Natural killer cell (primary cell): Measurements from ENCODE around the gene NEIL3. TPM values are rescaled to one million over a fixed set of nuclear protein-coding genes. Genes with fewer than 3 reads are reported as not detected.

Source experiments
- ATAC-seq, 3 donors: fragments of 150-1000 bp in 2 of 3; fragments of 200-7000 bp in 1 of 3; cut with Tn5 transposase; 1 replicate in 1 of 3; 2 replicates in 2 of 3; pipeline ENCODE4 v1.10.0; 2021; ENCODE audit warnings: mild to moderate bottlenecking in 2 of 3, moderate library complexity in 2 of 3
- DNase-seq, 2 donors: peaks; one replicate each; pipeline versions ENCODE4 v3.0.0 to v3.0.0-alpha.2; 2013 to 2021; ENCODE audit warnings: mixed read lengths in 1 of 2
- H3K27ac ChIP-seq: one replicate; pipeline ENCODE4 v1.5.1; 2013; ENCODE audit warnings: mild to moderate bottlenecking, low read length
- H3K27me3 ChIP-seq: one replicate; pipeline ENCODE4 v1.6.1; 2013; ENCODE audit warnings: low read length; ENCODE audit not compliant: control insufficient read depth, insufficient read depth
- H3K36me3 ChIP-seq: one replicate; pipeline ENCODE4 v1.6.1; 2013; ENCODE audit warnings: low read length; ENCODE audit not compliant: control insufficient read depth, insufficient read depth
- H3K4me1 ChIP-seq: one replicate; pipeline ENCODE4 v1.6.1; 2013; ENCODE audit warnings: low read length; ENCODE audit not compliant: control insufficient read depth, insufficient read depth
- H3K4me3 ChIP-seq: one replicate; pipeline ENCODE4 v1.5.1; 2013; ENCODE audit warnings: low read length
- H3K9me3 ChIP-seq: one replicate; pipeline ENCODE4 v1.6.1; 2013; ENCODE audit warnings: low read length; ENCODE audit not compliant: control insufficient read depth, insufficient read depth
- H3K27ac Mint-ChIP-seq, 2 donors: one replicate each; pipeline ENCODE4 v1.8.0; 2022; ENCODE audit warnings: mild to moderate bottlenecking in 2 of 2, mixed read lengths in 2 of 2, moderate library complexity in 1 of 2
- H3K27me3 Mint-ChIP-seq, 2 donors: one replicate each; pipeline ENCODE4 v1.8.0; 2022; ENCODE audit warnings: low read depth in 2 of 2, mixed read lengths in 2 of 2
- H3K36me3 Mint-ChIP-seq: one replicate; pipeline ENCODE4 v1.8.0; 2022; ENCODE audit warnings: mixed read lengths
- H3K4me1 Mint-ChIP-seq, 2 donors: one replicate each; pipeline ENCODE4 v1.8.0; 2022; ENCODE audit warnings: mixed read lengths in 2 of 2
- H3K4me3 Mint-ChIP-seq: one replicate; pipeline ENCODE4 v1.8.0; 2022; ENCODE audit warnings: mild to moderate bottlenecking, moderate library complexity, mixed read lengths
- H3K9me3 Mint-ChIP-seq, 2 donors: one replicate each; pipeline ENCODE4 v1.8.0; 2022; ENCODE audit warnings: mixed read lengths in 2 of 2
- CTCF ChIP-seq: fragments of 200-600 bp; IDR thresholded peaks from one replicate; pipeline ENCODE4 v1.8.0; 2022; ENCODE audit warnings: antibody characterized with exemption
- WGBS: methylation state at CpG from one replicate; pipeline ENCODE4 v1.1.7; 2013; ENCODE audit warnings: missing lambda C conversion rate; ENCODE audit not compliant: insufficient coverage; 5-methylcytosine and 5-hydroxymethylcytosine counted together
- intact Hi-C: fragments of 100-400 bp; cut with micrococcal nuclease; formaldehyde crosslinking; loops from one replicate; pipeline ENCODE4 v1.14.2; 2022
- total RNA-seq, 4 donors: library from RNA; stranded (reverse); fragments of 120-200 nt in 1 of 4; gene quantifications; one replicate each; pipeline versions ENCODE4 v1.2.3 to v1.2.4, GENCODE V29; 2013 to 2022

The NEIL3 gene
- total RNA-seq, 3 donors from 2014 or later (not counting 1 experiment from before 2014, with no cell fraction given), result 0.45 to 1.9 (median 1.2) TPM

- H3K4me3 ChIP-seq, result no peak overlapping the region
- Mint-ChIP-seq H3K27ac (no peak overlapping the region), H3K4me1 (no peaks in the 10 kb centered on the region), H3K4me3 (no peak overlapping the region), H3K36me3 (no peaks in the 10 kb centered on the region), H3K9me3 (no peaks in the 10 kb centered on the region), H3K27me3 (peaks cover 0 to 18% of the 10 kb centered on the region in 2 donors)
- no peaks in the 10 kb centered on the region for H3K9me3 ChIP-seq
- no peak for ATAC-seq
- 93% methylated on average over 4 of the region's 4 CpGs for WGBS
- no peaks in the 10 kb centered on the region for H3K4me1 ChIP-seq
- H3K36me3 ChIP-seq, result no peaks in the 10 kb centered on the region
- intact Hi-C loops, result no loop called here
- TF ChIP-seq CTCF, result no peak
- DNase-seq, result no peak
- H3K27me3 ChIP-seq, result no peaks in the 10 kb centered on the region
- no peak overlapping the region for H3K27ac ChIP-seq
These were observed 75.3 kb downstream of the NEIL3 start for GRCh38 chr4:177384856-177385397.

- Mint-ChIP-seq H3K4me3 (no peak overlapping the region), H3K36me3 (no peaks in the 10 kb centered on the region), H3K27ac (no peak overlapping the region), H3K4me1 (no peaks in the 10 kb centered on the region), H3K27me3 (peaks cover 0 to 18% of the 10 kb centered on the region in 2 donors), H3K9me3 (no peaks in the 10 kb centered on the region)
- no peaks in the 10 kb centered on the region for H3K4me1 ChIP-seq
- intact Hi-C loops, result no loop called here
- H3K9me3 ChIP-seq, result no peaks in the 10 kb centered on the region
- no peaks in the 10 kb centered on the region for H3K27me3 ChIP-seq
- ATAC-seq (no peak), DNase-seq (no peak)
- H3K36me3 ChIP-seq, result no peaks in the 10 kb centered on the region
- no peak overlapping the region for H3K4me3 ChIP-seq
- 80% methylated on average over 1 of the region's 2 CpGs for WGBS
- no peak overlapping the region for H3K27ac ChIP-seq
- TF ChIP-seq CTCF, result no peak
These were observed 76.1 kb downstream of the NEIL3 start for GRCh38 chr4:177385576-177386277.

GRCh38 chr4:177386278-177386815, 76.7 kb downstream of the NEIL3 start:
- Histone ChIP-seq H3K9me3 (no peaks in the 10 kb centered on the region), H3K27me3 (no peaks in the 10 kb centered on the region), H3K4me3 (no peak overlapping the region), H3K4me1 (no peaks in the 10 kb centered on the region), H3K36me3 (no peaks in the 10 kb centered on the region), H3K27ac (no peak overlapping the region)
- H3K4me3 Mint-ChIP-seq, result no peak overlapping the region
- H3K9me3 Mint-ChIP-seq, result no peaks in the 10 kb centered on the region
- H3K27me3 Mint-ChIP-seq, result peaks cover 0 to 18% of the 10 kb centered on the region in 2 donors
- 77% methylated on average over 5 of the region's 5 CpGs for WGBS
- ATAC-seq (no peak), DNase-seq (no peak)
- no peak for TF ChIP-seq CTCF
- intact Hi-C loops, result no loop called here
- no peak overlapping the region for H3K27ac Mint-ChIP-seq
- no peaks in the 10 kb centered on the region for H3K36me3 Mint-ChIP-seq
- no peaks in the 10 kb centered on the region for H3K4me1 Mint-ChIP-seq
